Suprapubic skin (tissue), 3 donors: ENCODE measurements around the gene JUNB.

Experiments used
- POLR2A ChIP-seq, 2 donors: fragments of 450-650 bp; IDR thresholded peaks; one replicate each; pipeline ENCODE4 v1.6.1; 2017; ENCODE audit warnings: antibody characterized with exemption in 2 of 2, mild to moderate bottlenecking in 2 of 2, moderate library complexity in 2 of 2
- TF ChIP-seq, protein P1 (sequence below), 2 donors: fragments of 200-600 bp in 1 of 2; fragments of 450-650 bp in 1 of 2; sonication (generic) in 1 of 2; IDR thresholded peaks; one replicate each; pipeline ENCODE4 v1.5.1; 2016 to 2019; ENCODE audit warnings: antibody characterized with exemption in 2 of 2, mild to moderate bottlenecking in 1 of 2, moderate library complexity in 1 of 2

DNA sequence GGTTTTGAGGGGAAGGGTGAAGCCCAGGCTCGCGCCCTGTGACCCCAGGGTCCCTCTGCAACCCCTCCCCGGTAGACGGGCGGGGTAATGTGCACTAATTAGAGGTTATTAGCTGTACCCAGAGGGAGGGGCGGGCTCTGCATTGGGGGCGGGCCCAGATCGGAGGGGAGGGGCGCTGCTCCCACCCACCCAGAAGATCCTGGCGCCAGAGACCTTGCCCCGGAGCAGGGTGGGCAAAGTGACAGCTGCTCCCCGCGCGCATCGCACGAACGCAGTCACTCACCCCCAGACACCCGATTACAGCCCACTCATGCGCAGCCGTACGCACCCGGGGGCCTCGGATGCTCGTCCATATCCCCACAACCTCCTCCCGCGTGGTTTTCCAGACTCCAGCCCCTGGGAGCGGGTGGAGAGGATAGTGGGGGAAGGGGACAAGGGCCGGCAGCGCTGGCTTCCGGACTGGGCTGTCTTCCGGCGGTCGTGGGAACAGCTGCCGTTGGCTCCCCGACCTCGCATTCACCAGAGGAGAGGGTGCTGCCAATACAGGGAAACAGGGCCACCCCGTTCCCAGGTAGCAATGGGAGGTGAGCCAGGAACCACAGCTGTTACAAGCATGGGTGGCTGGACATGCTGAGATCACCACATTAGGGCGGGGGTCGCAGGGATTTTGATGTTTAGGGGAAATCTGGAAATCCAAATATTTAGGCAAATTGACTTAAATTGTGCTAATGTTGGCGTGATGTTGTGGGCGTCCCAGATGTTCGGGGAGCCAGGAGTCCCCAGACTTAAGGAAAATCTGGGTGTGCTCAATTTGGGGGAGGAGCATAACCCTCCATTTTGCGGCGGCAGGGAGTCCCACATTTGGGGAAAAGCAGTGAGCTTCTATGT lies 13.0 kb upstream of the JUNB start:
- TF ChIP-seq, protein P1, sequence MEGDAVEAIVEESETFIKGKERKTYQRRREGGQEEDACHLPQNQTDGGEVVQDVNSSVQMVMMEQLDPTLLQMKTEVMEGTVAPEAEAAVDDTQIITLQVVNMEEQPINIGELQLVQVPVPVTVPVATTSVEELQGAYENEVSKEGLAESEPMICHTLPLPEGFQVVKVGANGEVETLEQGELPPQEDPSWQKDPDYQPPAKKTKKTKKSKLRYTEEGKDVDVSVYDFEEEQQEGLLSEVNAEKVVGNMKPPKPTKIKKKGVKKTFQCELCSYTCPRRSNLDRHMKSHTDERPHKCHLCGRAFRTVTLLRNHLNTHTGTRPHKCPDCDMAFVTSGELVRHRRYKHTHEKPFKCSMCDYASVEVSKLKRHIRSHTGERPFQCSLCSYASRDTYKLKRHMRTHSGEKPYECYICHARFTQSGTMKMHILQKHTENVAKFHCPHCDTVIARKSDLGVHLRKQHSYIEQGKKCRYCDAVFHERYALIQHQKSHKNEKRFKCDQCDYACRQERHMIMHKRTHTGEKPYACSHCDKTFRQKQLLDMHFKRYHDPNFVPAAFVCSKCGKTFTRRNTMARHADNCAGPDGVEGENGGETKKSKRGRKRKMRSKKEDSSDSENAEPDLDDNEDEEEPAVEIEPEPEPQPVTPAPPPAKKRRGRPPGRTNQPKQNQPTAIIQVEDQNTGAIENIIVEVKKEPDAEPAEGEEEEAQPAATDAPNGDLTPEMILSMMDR (IDR thresholded peaks at IDR 0.05), result no peak
- TF ChIP-seq POLR2A (IDR thresholded peaks at IDR 0.05), result peak in 1 of 2 donors; percentile 35
